ENCODE measurements around the gene SRP9.
A peak's percentile ranks its signal among the peaks of the same experiment; 100 is the strongest.
"Not testable (repeated sequence)": the region's sequence is repeated elsewhere in the genome, so short reads cannot be mapped to it uniquely, and the experiment has no call there.

The SRP9 gene

DNA sequence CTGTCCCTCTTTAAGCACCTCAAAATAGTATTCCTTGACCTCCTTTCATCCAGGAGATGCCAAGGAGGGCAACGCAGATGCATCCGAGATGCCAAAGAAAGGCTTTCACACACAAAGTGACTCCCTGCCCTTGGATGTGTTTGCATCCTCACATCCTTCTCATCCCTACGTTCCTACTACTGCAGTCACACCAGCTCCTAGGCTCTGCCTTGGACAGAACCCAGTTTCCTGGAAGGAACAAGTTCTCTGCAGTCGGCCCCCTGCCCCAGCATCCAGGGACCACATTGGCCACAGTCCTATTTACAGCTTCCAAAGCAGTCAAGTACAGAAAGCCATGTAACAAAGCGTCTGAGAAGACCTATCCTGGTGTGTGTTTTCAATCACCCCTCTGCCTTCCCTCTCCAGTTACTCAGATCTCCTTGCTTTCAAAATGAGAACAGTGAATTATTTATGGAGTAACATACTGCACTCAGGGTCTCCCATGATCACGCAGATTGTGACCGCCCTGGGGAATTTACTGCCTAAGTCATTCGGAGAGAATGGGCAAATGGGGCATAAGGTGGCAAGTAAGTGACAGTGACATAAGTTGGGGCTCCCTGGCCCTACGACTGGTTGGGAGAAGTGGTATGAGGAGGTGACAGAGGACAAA lies 21.8 kb upstream of the SRP9 start:
- DNase-seq (ENCODE audit: low spot score) (no peak), FAIRE-seq (no peak)

DNA sequence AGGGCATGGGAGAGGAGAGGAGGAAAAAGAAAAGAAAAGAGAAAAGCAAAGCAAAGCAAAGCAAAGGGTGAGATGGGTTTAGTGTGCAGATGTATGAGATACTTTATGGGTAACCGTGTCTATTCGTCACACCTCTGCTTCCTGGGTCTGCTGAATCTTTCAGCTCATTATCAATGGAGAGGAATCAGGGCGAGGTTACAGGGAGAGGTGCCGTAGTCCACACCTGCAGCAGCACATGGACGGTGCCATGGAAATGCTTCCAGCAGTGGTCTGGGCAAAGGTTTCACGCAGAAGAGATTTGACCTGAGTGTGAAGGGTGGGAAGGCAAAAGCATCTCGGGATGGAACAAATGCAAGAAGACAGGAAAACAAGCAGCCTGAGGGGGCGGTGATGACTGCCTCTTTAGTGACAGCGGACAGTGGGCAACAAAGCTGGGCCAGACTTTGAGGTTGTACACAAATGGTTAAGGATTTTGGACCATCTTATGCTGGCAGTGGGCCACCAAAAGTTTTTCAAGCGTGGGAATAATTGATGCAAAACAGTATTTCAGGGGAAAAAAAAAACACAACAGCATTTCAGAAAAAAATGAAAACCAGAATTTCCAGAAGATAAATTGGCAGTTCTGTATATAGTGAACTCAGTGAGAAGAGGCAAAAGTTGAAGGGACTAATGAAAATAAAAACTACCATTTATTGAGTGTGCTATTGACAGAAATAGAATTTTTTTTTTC lies 19.5 kb upstream of the SRP9 start:
- no peak for DNase-seq (ENCODE audit: low spot score)
- no peak for FAIRE-seq

DNA sequence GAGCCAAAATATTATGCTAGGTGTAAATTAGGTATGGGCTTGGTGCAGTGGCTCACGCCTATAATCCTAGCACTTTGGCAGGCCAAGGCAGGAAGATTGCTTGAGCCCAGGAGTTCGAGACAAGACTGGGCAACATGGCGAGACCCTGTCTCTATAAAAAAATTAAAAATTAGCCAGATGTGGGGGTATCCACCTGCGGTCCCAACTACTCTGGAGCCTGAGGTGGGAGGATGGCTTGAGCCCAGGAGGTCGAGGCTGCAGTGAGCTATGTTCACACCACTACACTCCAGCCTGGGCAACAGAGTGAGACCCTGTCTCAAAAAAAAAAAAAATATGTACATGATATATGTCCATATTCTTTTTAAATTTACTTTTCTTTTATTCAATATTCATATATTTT lies 17.7 kb upstream of the SRP9 start:
- not testable (repeated sequence) for DNase-seq (ENCODE audit: low spot score); FAIRE-seq

GRCh38 chr1:225760531-225760930 lies 17.1 kb upstream of the SRP9 start:
- FAIRE-seq: no peak

GRCh38 chr1:225761395-225761794 lies 16.2 kb upstream of the SRP9 start:
- not testable (repeated sequence) for DNase-seq (ENCODE audit: low spot score); FAIRE-seq

More at GRCh38 chr1:225760531-225760930, 17.1 kb upstream of the SRP9 start:
- no peak for DNase-seq (ENCODE audit: low spot score)

- DNase-seq (ENCODE audit: low spot score) (peak; percentile 80), FAIRE-seq (peak; percentile 41)
Measured at GRCh38 chr1:225762002-225762441, 15.6 kb upstream of the SRP9 start.

- FAIRE-seq (peak; percentile 65), DNase-seq (ENCODE audit: low spot score) (peak; percentile 81)
Measured at GRCh38 chr1:225762444-225762843, 15.2 kb upstream of the SRP9 start.

DNA sequence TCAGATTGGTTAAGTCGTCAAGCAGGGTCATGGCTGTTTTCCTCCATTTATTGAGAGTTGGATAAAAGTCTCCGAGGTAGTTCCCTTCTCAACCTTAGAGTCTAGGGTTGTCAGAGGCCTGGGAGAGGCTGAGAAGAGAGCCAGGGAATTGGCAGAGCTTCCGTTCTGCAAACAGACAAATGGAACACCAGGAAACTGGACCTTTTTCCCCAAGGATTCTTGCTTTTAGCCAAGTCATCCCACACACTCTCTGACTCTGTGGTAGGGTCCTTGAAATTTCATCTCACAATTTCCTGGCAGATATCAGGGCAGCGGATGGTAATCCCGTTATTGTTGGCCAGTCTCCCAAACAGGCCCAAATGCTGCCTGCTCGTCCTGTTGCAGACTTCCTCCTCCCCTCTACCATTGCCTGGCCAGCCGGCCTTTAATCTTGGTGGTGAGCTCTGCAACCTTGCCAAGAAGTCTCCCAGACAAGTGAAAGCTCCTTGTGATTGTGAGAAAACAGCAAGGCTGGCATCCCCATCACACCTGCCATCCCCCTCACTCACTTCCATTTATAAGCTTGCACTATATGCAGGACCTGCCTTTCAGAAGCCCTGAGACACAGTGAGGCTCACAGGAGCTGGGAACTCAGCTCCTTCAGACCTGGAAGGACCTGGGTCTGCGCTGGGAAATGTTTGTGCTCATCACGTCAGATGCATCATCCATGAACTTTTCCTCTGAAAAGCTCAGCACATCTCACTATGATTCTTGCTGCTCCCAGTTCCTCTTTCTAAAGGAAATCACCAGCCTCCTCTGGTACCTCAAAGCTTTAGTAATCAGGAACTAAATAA lies 13.7 kb upstream of the SRP9 start:
- FAIRE-seq (no peak), DNase-seq (ENCODE audit: low spot score) (peak; percentile 28)

DNA sequence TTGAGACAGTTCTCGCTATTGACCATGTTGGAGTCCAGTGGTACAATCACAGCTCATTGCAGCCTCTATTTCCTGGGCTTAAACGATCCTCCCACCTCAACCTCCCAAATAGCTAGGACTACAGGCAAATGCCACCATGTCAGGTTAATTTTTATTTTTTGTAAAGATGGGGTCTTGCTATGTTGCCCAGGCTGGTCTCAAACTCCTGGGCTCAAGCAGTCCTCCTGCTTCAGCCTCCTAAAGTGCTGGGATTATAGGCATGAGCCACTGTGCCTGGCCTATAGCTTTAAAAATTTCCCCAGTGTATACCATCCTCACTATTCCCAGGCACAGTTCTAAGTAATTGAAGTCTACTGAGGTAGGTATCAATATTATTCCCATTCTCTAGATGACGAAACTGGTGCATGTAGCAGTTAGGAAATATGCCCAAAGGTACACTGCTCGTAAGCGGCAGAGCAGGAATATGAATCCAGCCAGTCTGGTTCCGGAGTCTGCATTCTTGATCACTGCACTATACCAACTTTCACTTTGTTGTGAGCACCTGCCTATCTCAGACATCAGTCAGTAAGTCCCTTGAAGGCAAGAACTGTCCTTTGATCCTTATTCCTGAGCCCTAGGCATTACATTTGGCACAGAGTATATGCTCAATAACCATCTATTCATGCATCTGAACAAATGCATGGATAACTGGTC lies 11.5 kb upstream of the SRP9 start:
- FAIRE-seq: no peak
- no peak for DNase-seq (ENCODE audit: low spot score)

DNA sequence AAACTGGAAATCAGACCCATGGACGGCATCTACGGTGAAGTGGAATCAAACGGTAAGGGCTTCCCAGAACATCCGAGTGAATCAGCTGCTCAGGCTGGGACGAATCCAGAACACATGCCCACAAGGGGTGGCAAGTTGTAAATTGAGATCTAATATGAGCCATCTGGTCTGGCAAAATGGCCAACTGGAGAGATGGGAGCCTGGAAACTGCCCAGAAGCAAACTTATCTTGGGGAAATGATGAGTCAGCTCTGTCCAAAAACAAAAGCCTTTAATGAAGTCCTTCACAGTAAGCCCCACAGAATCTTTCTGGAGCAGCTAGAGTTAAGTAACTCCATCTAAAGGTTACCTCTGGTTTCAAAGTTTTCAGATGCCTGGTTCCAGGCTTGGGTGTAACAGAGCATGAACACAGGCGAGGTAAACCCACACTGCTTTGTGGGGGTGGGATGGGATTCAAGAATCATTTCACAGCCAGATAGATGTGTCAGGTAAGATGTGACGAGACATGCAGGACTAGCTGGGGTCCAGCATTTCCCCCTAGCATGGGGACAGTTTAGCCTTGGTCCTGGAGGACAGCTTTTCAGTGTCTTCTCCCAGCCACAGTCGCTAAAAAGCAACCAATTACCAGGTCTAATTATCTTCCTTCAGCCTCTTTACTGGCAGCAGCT lies 10.5 kb upstream of the SRP9 start:
- FAIRE-seq (peak; percentile 93), DNase-seq (ENCODE audit: low spot score) (peak; percentile 85)

DNA sequence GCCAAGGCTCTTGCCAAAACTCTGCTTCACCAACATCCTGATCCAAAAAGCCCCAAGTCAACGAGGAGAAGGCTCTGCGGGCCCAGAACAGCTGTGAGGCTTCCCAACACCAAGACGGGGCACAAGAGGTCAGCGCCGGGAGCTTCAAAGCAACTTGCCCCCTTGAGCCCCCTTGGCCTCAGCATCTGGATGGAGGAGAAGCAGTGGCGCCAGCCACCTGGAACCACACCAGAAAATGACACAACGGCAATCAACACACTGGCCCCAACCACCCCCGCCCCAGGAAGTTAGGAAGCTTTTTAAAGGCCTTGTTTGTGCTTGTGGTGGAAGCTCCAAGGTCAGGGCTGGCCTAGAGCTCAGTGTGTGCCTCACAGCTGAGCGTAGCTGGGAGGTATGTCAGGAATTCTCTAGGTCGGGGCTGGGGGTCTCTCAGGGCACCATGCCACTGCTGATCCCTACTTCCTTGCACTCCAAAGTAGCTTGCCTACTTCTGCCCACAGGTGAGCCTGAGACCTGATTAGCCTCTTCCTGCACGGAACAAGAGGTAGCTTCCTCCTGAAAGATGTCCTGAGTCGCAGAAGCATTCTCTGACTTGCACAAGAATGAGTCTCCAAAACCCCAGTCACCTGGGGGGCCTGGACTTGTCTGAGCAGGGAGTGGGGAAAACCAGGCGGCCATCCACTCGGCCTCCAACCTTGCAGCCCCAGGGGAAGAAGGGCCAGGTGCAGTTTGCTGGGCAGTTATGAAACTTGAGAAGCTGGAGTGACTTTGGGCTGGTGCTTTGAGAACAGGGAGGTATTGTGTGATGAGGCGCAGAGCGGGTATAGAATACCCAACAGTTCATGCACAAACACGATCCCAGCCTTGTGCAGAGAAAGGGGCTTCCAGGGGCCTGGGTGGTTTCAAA lies 9.7 kb upstream of the SRP9 start:
- DNase-seq (ENCODE audit: low spot score): peak; percentile 68

GRCh38 chr1:225768662-225769426 lies 8.8 kb upstream of the SRP9 start:
- no peak for FAIRE-seq
- DNase-seq (ENCODE audit: low spot score): no peak

More for the DNA sequence above, 9.7 kb upstream of the SRP9 start:
- no peak for FAIRE-seq

GRCh38 chr1:225769687-225770086 lies 7.9 kb upstream of the SRP9 start:
- DNase-seq (ENCODE audit: low spot score) (no peak), FAIRE-seq (no peak)

GRCh38 chr1:225770561-225771248 lies 6.9 kb upstream of the SRP9 start:
- DNase-seq (ENCODE audit: low spot score) (no peak), FAIRE-seq (no peak)

- DNase-seq (ENCODE audit: low spot score) (no peak), FAIRE-seq (no peak)
Measured at GRCh38 chr1:225771661-225772322, 5.8 kb upstream of the SRP9 start.

GRCh38 chr1:225772323-225772768 lies 5.3 kb upstream of the SRP9 start:
- peak; percentile 83 for DNase-seq (ENCODE audit: low spot score)
- peak; percentile 66 for FAIRE-seq

DNA sequence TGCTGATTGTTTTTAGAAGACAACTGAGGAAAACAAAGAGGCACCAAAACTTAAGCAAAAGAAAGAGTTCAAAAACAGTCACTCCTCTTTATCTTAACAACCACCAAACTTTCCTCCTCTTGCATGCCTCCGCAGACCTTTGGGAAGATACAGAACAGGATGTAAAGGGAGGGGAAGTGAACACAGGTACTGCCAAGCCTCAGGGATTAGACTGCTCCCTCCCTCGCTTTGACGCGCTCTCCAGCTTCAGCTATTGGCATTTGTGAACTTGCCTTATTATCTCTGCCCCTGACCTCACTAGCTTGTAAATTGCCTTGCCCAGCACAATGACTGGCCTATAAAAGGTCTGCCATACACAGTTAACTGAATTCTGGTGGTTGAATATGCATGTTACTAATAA lies 4.8 kb upstream of the SRP9 start:
- FAIRE-seq: no peak
- no peak for DNase-seq (ENCODE audit: low spot score)

All from RCC 7860 (cell line).